GM18520 (cell line): ENCODE results near the gene TYROBP.
"Not testable (repeated sequence)": the region's sequence is repeated elsewhere in the genome, so short reads cannot be mapped to it uniquely, and the experiment has no call there.

Source experiments
- ATAC-seq: cut with Tn5 transposase; IDR thresholded peaks from one replicate; pipeline ENCODE4 v1.9.1; 2021; ENCODE audit not compliant: unreplicated experiment

TYROBP gene

GRCh38 chr19:35932291-35932936, 24.3 kb upstream of the TYROBP start:
- no peak for ATAC-seq

- ATAC-seq = no peak
Observed at GRCh38 chr19:35931874-35932202, 23.7 kb upstream of the TYROBP start.

GRCh38 chr19:35931161-35931873, 23.2 kb upstream of the TYROBP start:
- peak; percentile 95 for ATAC-seq

GRCh38 chr19:35929876-35930275, 21.8 kb upstream of the TYROBP start:
- no peak for ATAC-seq

GRCh38 chr19:35928507-35928906, 20.4 kb upstream of the TYROBP start:
- no peak for ATAC-seq

- no peak for ATAC-seq
Observed at GRCh38 chr19:35925501-35925900, 17.4 kb upstream of the TYROBP start.

GRCh38 chr19:35921012-35921411, 12.9 kb upstream of the TYROBP start:
- ATAC-seq = no peak

GRCh38 chr19:35919306-35919705, 11.2 kb upstream of the TYROBP start:
- no peak for ATAC-seq

GRCh38 chr19:35915443-35915842, 7.3 kb upstream of the TYROBP start:
- ATAC-seq = no peak

GRCh38 chr19:35913589-35913988, 5.5 kb upstream of the TYROBP start:
- no peak for ATAC-seq

GRCh38 chr19:35911790-35912189, 3.7 kb upstream of the TYROBP start:
- no peak for ATAC-seq

GRCh38 chr19:35911173-35911572, 3.1 kb upstream of the TYROBP start:
- no peak for ATAC-seq

- not testable (repeated sequence) for ATAC-seq
Observed at GRCh38 chr19:35910355-35910754, 2.3 kb upstream of the TYROBP start.

- no peak for ATAC-seq
Observed at GRCh38 chr19:35909684-35910035, 1.6 kb upstream of the TYROBP start.

GRCh38 chr19:35908973-35909683, 1.0 kb upstream of the TYROBP start:
- ATAC-seq = no peak

GRCh38 chr19:35907377-35907745, 734 bp downstream of the TYROBP start:
- no peak for ATAC-seq

GRCh38 chr19:35905178-35905727, 2.8 kb downstream of the TYROBP start:
- ATAC-seq = no peak

- ATAC-seq = no peak
Observed at GRCh38 chr19:35904311-35905068, 3.6 kb downstream of the TYROBP start.

- ATAC-seq = peak; percentile 29
Observed at GRCh38 chr19:35903550-35904179, 4.4 kb downstream of the TYROBP start.

- no peak for ATAC-seq
Observed at GRCh38 chr19:35902870-35903475, 5.1 kb downstream of the TYROBP start.
